NCI-H1417 treated with DMSO at 0.1 percent for 48 hours (cell line): ENCODE data around the gene GMIP.
"Not testable (repeated sequence)": the region's sequence is repeated elsewhere in the genome, so short reads cannot be mapped to it uniquely, and the experiment has no call there.

ENCODE experiments used
- DNase-seq: peaks from one replicate; lab custom pipeline; 2025; lab: John Stamatoyannopoulos, UW

The GMIP gene

DNA sequence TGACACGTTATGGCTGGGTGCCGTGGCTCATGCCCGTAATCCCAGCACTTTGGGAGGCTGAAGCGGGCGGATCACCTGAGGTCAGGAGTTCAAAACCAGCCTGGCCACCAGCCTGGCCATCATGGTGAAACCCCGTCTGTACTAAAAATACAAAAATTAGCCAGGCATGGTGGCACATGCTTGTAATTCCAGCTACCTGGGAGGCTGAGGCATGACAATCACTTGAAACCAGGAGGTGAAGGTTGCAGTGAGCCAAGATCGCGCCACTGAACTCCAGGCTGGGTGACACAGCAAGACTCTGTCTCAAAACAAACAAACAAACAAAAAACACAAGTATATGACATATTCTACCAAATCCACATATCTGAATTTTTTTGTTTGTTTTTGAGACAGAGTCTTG, 36.8 kb downstream of the GMIP start:
- not testable (repeated sequence) for DNase-seq

DNA sequence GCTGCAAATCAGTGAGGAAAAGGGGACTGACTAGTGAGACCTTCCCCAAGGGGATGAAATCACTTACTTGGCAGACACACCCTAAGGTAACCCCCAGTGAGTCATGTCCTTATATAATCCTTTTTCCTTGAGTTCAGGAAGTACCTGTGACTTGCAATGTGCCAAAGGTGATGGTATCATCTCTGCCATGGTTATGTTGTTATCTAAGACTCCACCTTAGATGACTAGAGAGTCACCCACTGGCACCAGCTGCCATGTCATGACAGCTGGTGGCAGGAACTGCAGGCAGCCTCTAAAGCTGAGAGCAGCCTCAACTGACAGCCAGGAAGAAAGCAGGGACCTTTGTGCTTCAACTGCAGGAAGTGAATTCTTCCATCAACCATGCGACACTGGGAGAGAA, 37.4 kb downstream of the GMIP start:
- DNase-seq, result no peak

GRCh38 chr19:19602713-19603324, 40.6 kb downstream of the GMIP start:
- no peak for DNase-seq

- no peak for DNase-seq
Observed at GRCh38 chr19:19602136-19602712, 41.2 kb downstream of the GMIP start.

DNA sequence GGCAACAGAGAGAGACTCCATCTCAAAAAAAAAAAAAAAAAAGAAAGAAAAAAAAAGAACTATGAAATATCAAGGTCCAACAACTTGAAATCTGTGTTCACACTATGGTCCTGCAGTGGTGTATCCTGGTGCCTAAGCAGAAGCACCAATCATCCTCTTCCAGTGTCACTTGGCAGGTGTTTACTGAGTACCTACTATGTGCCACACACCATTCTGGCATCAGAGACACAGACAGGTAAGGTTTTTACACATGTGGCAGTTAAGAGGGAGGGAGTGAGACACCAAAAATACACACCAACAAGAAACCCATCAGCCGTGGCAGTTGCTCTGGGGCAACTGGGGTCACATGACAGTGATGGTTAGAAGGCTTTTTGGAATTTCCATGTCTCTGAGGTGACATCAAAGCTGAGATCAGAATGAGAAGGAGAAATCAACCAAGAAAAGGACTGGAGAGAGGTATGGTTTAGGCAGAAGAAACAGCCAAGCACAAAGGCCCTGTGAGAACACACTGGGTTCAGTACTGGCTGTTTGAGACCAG, 42.6 kb downstream of the GMIP start:
- DNase-seq, result no peak

DNA sequence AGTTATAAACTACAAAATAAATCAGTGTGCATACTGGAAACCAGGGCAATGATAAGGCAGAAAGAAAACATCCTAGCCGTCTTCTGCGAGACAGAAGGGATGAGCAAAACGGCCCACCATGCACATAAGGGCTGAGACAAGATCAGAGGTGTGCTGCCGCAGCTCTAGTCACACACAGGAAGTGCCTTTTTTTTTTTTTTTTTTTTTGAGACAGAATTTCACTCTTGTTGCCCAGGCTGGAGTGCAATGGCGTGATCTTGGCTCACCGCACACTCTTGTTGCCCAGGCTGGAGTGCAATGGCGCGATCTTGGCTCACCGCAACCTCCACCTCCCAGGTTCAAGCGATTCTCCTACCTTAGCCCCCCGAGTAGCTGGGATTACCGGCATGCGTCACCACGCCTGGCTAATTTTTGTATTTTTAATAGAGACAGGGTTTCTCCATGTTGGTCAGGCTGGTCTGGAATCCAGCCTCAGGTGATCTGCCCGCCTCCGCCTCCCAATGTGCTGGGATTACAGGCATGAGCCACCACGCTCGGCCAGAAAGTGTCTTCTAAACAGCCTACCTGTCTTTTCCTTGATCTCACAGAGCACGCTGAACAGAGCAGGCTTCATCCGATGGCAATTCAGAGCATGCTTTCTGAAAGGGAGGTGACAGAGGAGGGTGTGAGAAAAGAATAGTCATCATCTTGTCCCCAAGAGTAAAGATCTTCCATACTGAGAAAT, 44.6 kb downstream of the GMIP start:
- not testable (repeated sequence) for DNase-seq

DNA sequence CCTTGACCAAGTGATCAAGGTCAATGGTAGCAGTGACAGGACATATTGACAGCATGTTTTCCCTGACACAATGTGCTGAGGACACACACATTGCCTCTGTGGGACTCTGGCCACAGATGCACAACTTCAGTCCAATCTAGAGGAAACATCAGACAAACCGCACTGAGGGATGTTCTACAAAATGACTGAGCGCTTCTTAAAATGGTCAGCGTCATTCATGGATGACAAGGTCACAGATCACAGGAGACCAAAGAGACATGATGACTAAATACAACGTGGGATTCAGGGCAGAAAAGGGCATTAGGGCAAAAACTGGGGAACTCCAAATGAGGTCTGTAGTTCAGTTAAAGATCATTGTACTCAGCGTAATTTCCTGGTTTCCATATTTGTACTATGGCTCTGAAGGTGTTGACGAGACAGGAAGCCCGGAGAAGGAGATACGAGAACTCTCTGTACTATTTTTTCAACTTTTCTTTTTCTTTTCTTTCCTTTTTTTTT, 45.6 kb downstream of the GMIP start:
- DNase-seq, result no peak

GRCh38 chr19:19595171-19595701, 48.2 kb downstream of the GMIP start:
- no peak for DNase-seq

- DNase-seq, result no peak
Observed at GRCh38 chr19:19594381-19594780, 49.1 kb downstream of the GMIP start.

- DNase-seq, result no peak
Observed at GRCh38 chr19:19592690-19593089, 50.8 kb downstream of the GMIP start.

DNA sequence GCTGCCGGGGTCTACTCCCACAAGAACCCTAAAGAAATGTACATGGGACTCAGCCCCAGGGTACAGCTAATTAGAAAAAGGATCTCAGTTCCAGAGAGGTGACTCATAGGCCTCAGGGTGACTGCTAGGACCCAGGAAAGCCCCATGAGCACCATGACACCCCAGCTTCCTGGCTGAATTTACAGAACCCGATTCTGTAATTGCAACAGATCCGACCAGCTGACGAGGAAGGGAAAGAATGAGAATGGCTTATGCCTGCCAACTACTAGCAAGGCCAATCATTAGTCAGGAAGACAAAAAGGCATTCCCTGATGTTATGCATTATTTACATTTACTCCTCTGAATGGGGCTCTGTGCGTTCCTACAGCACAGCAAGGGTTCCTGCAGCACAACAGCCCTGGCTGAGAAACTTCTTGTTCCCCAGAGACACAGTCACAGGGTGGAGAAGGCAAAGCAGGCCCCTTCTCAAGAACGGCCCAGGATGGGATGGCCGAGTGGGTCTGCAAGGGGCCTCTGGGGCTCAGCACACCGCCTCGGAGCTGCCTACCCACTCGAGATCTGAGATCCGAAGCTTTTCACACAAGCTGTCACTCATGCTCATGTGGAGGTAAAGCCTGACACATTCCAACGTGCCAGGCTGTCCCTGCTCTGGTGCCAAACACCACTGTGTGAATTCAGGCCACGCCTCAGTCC, 52.2 kb downstream of the GMIP start:
- no peak for DNase-seq

GRCh38 chr19:19588546-19588945, 54.9 kb downstream of the GMIP start:
- DNase-seq, result no peak

GRCh38 chr19:19587771-19588170, 55.7 kb downstream of the GMIP start:
- no peak for DNase-seq

DNA sequence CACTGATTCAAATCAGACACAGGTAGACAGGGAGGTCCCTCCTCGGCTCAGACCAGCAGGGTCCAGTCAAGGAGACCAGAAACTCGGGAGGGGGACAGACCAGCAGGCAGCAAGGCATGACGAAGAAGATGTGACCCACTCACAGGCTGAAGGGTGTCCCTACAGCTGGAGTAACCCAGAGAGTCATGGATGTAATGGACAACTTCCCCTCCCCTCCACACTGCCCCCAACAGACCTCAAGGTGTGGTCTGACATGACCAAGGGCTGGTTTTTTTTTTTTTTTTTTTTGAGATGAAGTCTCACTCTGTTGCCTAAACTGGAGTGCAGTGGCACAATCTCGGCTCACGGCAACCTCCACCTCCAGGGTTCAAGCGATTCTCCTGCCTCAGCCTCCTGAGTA, 59.1 kb downstream of the GMIP start:
- no peak for DNase-seq

- DNase-seq, result no peak
Observed at GRCh38 chr19:19582471-19582870, 61.0 kb downstream of the GMIP start.

- no peak for DNase-seq
Observed at GRCh38 chr19:19581391-19581790, 62.1 kb downstream of the GMIP start.

- DNase-seq, result no peak
Observed at GRCh38 chr19:19580418-19580817, 63.0 kb downstream of the GMIP start.

GRCh38 chr19:19579533-19580361, 63.7 kb downstream of the GMIP start:
- DNase-seq, result no peak
